ENCODE data around the gene PLCL2.

DNA sequence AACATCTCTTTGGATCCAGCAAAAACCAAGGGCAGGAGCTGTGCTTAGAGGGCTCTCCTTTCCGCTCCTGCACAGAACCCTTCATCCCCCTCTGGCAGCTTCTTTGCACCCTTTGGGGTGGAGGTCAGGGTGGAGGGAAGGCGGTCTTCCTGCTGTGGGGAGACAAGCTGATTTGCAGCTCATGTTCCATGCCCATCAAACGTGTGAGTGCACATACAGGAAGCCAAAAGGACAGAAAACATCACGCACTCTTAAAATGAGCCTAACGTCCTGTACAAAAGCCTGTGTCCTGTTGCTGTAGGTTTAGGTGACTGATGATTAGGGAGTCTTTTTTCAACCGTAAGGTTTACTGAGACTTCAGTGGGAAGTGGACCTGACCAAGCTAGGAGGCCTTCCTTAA lies 195.2 kb downstream of the PLCL2 start:
- TF ChIP-seq, protein P1, sequence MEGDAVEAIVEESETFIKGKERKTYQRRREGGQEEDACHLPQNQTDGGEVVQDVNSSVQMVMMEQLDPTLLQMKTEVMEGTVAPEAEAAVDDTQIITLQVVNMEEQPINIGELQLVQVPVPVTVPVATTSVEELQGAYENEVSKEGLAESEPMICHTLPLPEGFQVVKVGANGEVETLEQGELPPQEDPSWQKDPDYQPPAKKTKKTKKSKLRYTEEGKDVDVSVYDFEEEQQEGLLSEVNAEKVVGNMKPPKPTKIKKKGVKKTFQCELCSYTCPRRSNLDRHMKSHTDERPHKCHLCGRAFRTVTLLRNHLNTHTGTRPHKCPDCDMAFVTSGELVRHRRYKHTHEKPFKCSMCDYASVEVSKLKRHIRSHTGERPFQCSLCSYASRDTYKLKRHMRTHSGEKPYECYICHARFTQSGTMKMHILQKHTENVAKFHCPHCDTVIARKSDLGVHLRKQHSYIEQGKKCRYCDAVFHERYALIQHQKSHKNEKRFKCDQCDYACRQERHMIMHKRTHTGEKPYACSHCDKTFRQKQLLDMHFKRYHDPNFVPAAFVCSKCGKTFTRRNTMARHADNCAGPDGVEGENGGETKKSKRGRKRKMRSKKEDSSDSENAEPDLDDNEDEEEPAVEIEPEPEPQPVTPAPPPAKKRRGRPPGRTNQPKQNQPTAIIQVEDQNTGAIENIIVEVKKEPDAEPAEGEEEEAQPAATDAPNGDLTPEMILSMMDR (IDR thresholded peaks at IDR 0.05 in 2 of 3, conservative IDR thresholded peaks at IDR 0.05 in 1 of 3; ENCODE audit: control insufficient read depth in 2 of 3, extremely low read depth in 1 of 3, insufficient read depth in 1 of 3, low read depth in 3 of 3, low read length in 3 of 3), result no peak
- TF ChIP-seq, protein P2, sequence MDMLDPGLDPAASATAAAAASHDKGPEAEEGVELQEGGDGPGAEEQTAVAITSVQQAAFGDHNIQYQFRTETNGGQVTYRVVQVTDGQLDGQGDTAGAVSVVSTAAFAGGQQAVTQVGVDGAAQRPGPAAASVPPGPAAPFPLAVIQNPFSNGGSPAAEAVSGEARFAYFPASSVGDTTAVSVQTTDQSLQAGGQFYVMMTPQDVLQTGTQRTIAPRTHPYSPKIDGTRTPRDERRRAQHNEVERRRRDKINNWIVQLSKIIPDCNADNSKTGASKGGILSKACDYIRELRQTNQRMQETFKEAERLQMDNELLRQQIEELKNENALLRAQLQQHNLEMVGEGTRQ (IDR thresholded peaks at IDR 0.05; ENCODE audit: borderline replicate concordance, low read depth, low read length), result no peak
- no peak for TF ChIP-seq SP1 (IDR thresholded peaks at IDR 0.05; ENCODE audit: low read depth, low read length)
- TF ChIP-seq IKZF1 (conservative IDR thresholded peaks at IDR 0.05), result no peak
- TF ChIP-seq, protein P3, sequence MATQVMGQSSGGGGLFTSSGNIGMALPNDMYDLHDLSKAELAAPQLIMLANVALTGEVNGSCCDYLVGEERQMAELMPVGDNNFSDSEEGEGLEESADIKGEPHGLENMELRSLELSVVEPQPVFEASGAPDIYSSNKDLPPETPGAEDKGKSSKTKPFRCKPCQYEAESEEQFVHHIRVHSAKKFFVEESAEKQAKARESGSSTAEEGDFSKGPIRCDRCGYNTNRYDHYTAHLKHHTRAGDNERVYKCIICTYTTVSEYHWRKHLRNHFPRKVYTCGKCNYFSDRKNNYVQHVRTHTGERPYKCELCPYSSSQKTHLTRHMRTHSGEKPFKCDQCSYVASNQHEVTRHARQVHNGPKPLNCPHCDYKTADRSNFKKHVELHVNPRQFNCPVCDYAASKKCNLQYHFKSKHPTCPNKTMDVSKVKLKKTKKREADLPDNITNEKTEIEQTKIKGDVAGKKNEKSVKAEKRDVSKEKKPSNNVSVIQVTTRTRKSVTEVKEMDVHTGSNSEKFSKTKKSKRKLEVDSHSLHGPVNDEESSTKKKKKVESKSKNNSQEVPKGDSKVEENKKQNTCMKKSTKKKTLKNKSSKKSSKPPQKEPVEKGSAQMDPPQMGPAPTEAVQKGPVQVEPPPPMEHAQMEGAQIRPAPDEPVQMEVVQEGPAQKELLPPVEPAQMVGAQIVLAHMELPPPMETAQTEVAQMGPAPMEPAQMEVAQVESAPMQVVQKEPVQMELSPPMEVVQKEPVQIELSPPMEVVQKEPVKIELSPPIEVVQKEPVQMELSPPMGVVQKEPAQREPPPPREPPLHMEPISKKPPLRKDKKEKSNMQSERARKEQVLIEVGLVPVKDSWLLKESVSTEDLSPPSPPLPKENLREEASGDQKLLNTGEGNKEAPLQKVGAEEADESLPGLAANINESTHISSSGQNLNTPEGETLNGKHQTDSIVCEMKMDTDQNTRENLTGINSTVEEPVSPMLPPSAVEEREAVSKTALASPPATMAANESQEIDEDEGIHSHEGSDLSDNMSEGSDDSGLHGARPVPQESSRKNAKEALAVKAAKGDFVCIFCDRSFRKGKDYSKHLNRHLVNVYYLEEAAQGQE (IDR thresholded peaks at IDR 0.05; ENCODE audit: low read depth, low read length), result no peak
- TF ChIP-seq YY1 (IDR thresholded peaks at IDR 0.05; ENCODE audit: low read depth, low read length), result no peak
- TF ChIP-seq, protein P4, sequence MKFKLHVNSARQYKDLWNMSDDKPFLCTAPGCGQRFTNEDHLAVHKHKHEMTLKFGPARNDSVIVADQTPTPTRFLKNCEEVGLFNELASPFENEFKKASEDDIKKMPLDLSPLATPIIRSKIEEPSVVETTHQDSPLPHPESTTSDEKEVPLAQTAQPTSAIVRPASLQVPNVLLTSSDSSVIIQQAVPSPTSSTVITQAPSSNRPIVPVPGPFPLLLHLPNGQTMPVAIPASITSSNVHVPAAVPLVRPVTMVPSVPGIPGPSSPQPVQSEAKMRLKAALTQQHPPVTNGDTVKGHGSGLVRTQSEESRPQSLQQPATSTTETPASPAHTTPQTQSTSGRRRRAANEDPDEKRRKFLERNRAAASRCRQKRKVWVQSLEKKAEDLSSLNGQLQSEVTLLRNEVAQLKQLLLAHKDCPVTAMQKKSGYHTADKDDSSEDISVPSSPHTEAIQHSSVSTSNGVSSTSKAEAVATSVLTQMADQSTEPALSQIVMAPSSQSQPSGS (IDR thresholded peaks at IDR 0.05; ENCODE audit: low read length), result no peak
- TF ChIP-seq NFXL1 (IDR thresholded peaks at IDR 0.05; ENCODE audit: borderline replicate concordance), result no peak
- no peak for TF ChIP-seq RAD51 (IDR thresholded peaks at IDR 0.05)
- TF ChIP-seq ATF7 (IDR thresholded peaks at IDR 0.05; ENCODE audit: low read depth), result no peak

All from GM12878 (cell line).